WTC11 (cell line): ENCODE results near the gene NEK11. TPM values are rescaled to one million over a fixed set of nuclear protein-coding genes. Genes with fewer than 3 reads are reported as not detected.

Experiments
- ARID4B ChIP-seq: sonication (generic); formaldehyde crosslinking; IDR thresholded peaks from 2 replicates; pipeline ENCODE4 v1.8.0; 2023; ENCODE audit warnings: missing genetic modification reagents, mild to moderate bottlenecking, borderline replicate concordance
- ATF2 ChIP-seq: sonication (generic); formaldehyde crosslinking; IDR thresholded peaks from 2 replicates; pipeline ENCODE4 v1.8.1; 2022; ENCODE audit warnings: low read depth, missing genetic modification reagents, borderline replicate concordance
- ATF6 ChIP-seq: sonication (generic); formaldehyde crosslinking; IDR thresholded peaks from 2 replicates; pipeline ENCODE4 v1.8.1; 2023; ENCODE audit warnings: mild to moderate bottlenecking, missing genetic modification reagents
- CBFB ChIP-seq: sonication (generic); formaldehyde crosslinking; IDR thresholded peaks from 2 replicates; pipeline ENCODE4 v1.8.1; 2022; ENCODE audit warnings: mild to moderate bottlenecking, low read depth, missing genetic modification reagents
- E2F4 ChIP-seq: sonication (generic); formaldehyde crosslinking; IDR thresholded peaks from 2 replicates; pipeline ENCODE4 v1.8.1; 2022; ENCODE audit warnings: low read depth, mild to moderate bottlenecking, moderate library complexity, missing genetic modification reagents, borderline replicate concordance
- E2F5 ChIP-seq: sonication (generic); formaldehyde crosslinking; IDR thresholded peaks from 2 replicates; pipeline ENCODE4 v1.8.1; 2022; ENCODE audit warnings: mild to moderate bottlenecking, moderate library complexity, missing genetic modification reagents
- ETV6 ChIP-seq: sonication (generic); formaldehyde crosslinking; IDR thresholded peaks from 2 replicates; pipeline ENCODE4 v1.8.1; 2022; ENCODE audit warnings: mild to moderate bottlenecking, missing genetic modification reagents
- IRF1 ChIP-seq: sonication (generic); formaldehyde crosslinking; IDR thresholded peaks from 2 replicates; pipeline ENCODE4 v1.8.0; 2023; ENCODE audit warnings: missing genetic modification reagents
- JUN ChIP-seq: sonication (generic); formaldehyde crosslinking; IDR thresholded peaks from 2 replicates; pipeline ENCODE4 v1.8.0; 2023; ENCODE audit warnings: mild to moderate bottlenecking, missing genetic modification reagents
- KAT7 ChIP-seq: sonication (generic); formaldehyde crosslinking; IDR thresholded peaks from 2 replicates; pipeline ENCODE4 v1.8.1; 2023; ENCODE audit warnings: missing genetic modification reagents, mild to moderate bottlenecking, borderline replicate concordance
- MAX ChIP-seq: sonication (generic); formaldehyde crosslinking; IDR thresholded peaks from 2 replicates; pipeline ENCODE4 v1.8.0; 2022; ENCODE audit warnings: mild to moderate bottlenecking, missing genetic modification reagents
- MLX ChIP-seq: sonication (generic); formaldehyde crosslinking; IDR thresholded peaks from 2 replicates; pipeline ENCODE4 v1.8.1; 2023; ENCODE audit warnings: mild to moderate bottlenecking, missing genetic modification reagents, moderate library complexity
- MYBL2 ChIP-seq: sonication (generic); formaldehyde crosslinking; IDR thresholded peaks from 2 replicates; pipeline ENCODE4 v1.8.1; 2023; ENCODE audit warnings: mild to moderate bottlenecking, moderate library complexity, missing genetic modification reagents
- NFE2L1 ChIP-seq: sonication (generic); formaldehyde crosslinking; IDR thresholded peaks from 2 replicates; pipeline ENCODE4 v1.8.1; 2023; ENCODE audit warnings: missing genetic modification reagents
- NR2C2 ChIP-seq: sonication (generic); formaldehyde crosslinking; IDR thresholded peaks from 2 replicates; pipeline ENCODE4 v1.8.0; 2022; ENCODE audit warnings: mild to moderate bottlenecking, missing genetic modification reagents
- RELA ChIP-seq: sonication (generic); formaldehyde crosslinking; IDR thresholded peaks from 2 replicates; pipeline ENCODE4 v1.8.1; 2022; ENCODE audit warnings: missing genetic modification reagents, mild to moderate bottlenecking, borderline replicate concordance
- RORB ChIP-seq: fragments of 250-450 bp; sonication (Bioruptor Pico); IDR thresholded peaks from 2 replicates; pipeline ENCODE4 v1.9.0; 2021; ENCODE audit warnings: mild to moderate bottlenecking
- ZBTB43 ChIP-seq: sonication (generic); formaldehyde crosslinking; IDR thresholded peaks from 2 replicates; pipeline ENCODE4 v1.8.1; 2023; ENCODE audit warnings: mild to moderate bottlenecking, missing genetic modification reagents
- ZNF219 ChIP-seq: sonication (generic); formaldehyde crosslinking; IDR thresholded peaks from 2 replicates; pipeline ENCODE4 v1.8.0; 2023; ENCODE audit warnings: missing genetic modification reagents, mild to moderate bottlenecking, borderline replicate concordance
- ZNF263 ChIP-seq: sonication (generic); formaldehyde crosslinking; IDR thresholded peaks from 2 replicates; pipeline ENCODE4 v1.8.1; 2022; ENCODE audit warnings: low read depth, mild to moderate bottlenecking, moderate library complexity, missing genetic modification reagents
- ZNF425 ChIP-seq: fragments of 250-450 bp; sonication (Bioruptor Pico); conservative IDR thresholded peaks from 2 replicates; pipeline ENCODE4 v1.9.0; 2021; ENCODE audit warnings: mild to moderate bottlenecking
- total RNA-seq: library from RNA; stranded (reverse); gene quantifications from 3 replicates; pipeline ENCODE4 v1.2.3, GENCODE V29; 2021

Gene NEK11
- total RNA-seq, 1 experiment from 2014 or later: 1.6 TPM

GRCh38 chr3:131361464-131362421, 335.1 kb downstream of the NEK11 start (continued):
- TF ChIP-seq ARID4B: no peak; the same call in 1 of the 2 replicates
- peak; percentile 50; the same call in 1 of the 2 replicates for TF ChIP-seq NR2C2 (CRISPR knock-in tag)
- TF ChIP-seq MAX (CRISPR knock-in tag): peak; percentile 92
- no peak for TF ChIP-seq ATF6 (CRISPR knock-in tag)
- no peak for TF ChIP-seq ATF2
- no peak for TF ChIP-seq CBFB (CRISPR knock-in tag)
- peak; percentile 62; the same call in 1 of the 2 replicates for TF ChIP-seq E2F4
- no peak for TF ChIP-seq RORB (CRISPR knock-in tag)
- no peak for TF ChIP-seq KAT7
- TF ChIP-seq ZBTB43: peak; percentile 65; the same call in 1 of the 2 replicates
- 0 out of 2 replicates have a peak, but pooled peaks have one; percentile 66 for TF ChIP-seq IRF1 (CRISPR knock-in tag)
- no peak; the same call in 1 of the 2 replicates for TF ChIP-seq ZNF219 (CRISPR knock-in tag)
- peak; percentile 91; the same call in 1 of the 2 replicates for TF ChIP-seq E2F5
- no peak for TF ChIP-seq ZNF263 (CRISPR knock-in tag)
- peak; percentile 87 for TF ChIP-seq ETV6 (CRISPR knock-in tag)
- TF ChIP-seq MLX (CRISPR knock-in tag): peak; percentile 77; the same call in 1 of the 2 replicates
- TF ChIP-seq JUN: no peak
- 0 out of 2 replicates have a peak, but pooled peaks have one; percentile 37 for TF ChIP-seq NFE2L1
- peak; percentile 74 for TF ChIP-seq RELA (CRISPR knock-in tag)
- peak; percentile 88 for TF ChIP-seq MYBL2 (CRISPR knock-in tag)
- TF ChIP-seq ZNF425 (CRISPR knock-in tag): no peak
